Activated CD4-positive, CD25-positive, alpha-beta regulatory T cell (primary cell): ENCODE measurements around the gene TMEM150A.
"Not testable (repeated sequence)": the region's sequence is repeated elsewhere in the genome, so short reads cannot be mapped to it uniquely, and the experiment has no call there.

Experiments used
- DNase-seq, 4 experiments: peaks; one replicate each; lab custom pipeline; 2025; lab: John Stamatoyannopoulos, UW

The TMEM150A gene

DNA sequence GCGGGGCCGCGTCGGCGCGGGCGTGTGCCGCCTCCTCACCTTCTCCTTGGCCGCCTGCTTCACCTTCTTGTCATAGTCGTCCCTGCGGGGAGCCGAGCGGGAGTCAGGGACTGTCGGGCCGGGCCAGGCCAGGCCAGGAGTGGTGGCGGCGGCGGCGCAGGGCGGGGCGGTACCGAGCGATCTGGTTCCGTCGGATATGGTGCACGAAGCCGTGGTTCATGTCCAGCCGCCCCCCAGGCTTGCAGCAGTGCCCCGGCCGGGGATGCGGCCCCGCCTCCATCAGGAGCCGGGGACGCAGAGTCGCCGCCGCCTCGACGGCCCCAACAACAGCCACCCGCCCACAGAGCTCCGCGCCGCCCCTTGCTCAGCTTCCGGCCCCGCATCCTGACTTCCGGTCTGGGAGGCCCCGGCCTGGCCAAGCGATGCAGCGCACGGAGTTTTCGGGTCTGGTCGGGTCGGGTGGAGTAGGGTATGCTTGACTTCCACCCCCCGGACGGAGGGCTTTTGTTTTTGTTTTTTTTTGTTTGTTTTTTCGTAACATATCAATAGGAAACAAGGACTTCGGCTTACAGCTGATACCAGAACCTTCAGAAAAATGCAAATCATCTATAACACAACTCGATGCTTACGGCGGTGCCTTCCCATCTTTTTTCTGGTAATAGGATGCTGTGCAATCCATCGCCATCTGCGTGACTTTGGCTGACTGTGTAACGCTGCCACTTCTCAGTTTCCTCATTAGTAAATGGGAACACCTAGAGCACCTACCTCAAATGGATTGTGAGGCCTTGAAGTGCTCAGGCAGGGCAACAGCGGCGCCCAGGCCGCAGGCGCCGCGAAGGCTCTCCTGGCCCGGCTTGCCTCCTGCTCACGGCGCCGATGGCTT lies 9.4 kb upstream of the TMEM150A start, which contains the start of gene C2orf68:
Gene C2orf68, minus strand, starts transcription at position 362 of the 883 bp plus-strand sequence. Its CDS starts 82 bp downstream, at position 280.
- peak; percentile 65 to 75 (median 72) for DNase-seq

DNA sequence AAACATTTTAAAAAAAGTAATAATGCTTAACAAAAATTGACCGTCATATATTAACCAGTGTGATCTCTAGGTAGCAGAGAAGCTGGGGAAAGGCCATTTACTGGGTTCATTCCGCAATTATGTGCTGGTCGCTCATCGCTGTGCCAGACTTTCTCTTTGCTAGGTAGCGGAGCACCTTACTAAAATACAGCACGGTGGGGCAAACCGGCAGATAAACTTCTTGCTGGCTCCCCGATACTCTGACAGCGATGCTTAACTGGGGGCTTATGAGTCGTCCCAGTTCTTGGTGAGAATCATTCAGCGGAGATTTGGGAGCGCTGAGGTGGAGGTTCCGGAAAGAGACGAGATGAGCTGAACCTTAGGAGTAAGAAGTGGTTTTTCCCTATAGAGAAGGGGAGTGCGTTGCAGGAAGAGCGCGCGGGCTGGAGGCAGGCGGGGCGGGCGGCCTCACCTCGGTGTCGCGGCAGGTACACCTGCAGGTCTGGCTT lies 8.8 kb upstream of the TMEM150A start:
- no peak for DNase-seq

DNA sequence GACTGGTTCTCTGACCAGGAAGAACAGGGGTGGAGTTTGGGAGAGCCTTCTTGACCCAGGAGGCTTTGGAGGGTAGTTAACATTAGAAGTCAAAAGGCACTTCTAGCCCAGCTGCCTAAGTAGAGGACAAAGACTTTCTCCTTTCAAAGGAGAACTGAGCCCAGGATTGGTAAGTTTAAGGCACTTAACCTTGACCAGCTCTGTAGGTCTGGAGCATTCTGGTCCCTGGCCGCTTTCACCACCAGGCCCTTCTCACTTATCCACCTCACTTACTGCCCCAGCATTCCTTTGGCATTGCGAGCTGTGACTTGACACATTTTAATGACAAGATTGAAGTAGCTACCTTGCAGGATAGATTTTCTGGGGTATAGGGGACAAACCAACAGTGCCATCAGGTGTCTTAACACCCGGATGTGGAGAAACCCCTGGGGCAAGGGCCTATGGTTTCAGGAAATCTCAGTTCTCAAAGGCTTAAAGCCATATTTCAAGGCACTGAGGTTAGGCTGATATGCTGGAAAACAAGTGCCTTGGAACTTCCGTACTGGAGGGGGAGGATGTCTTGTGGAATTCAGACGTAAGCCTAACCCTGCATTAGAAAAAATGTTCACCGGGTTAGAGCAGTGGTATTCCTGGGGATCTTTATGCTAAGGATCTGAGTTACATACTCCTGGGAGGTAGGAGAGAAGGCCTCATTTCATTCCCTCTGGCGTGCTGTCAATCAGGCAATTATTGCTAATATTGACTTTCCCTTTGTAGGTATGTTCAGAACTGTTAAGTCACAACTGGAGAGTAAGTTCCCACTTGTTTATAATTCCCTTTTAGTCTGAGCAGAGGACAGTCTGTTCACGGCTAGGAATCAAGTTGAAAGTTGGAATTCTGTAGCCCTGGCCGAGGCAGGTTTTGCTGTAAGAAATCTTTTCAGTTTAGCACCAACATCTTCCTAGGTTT lies 5.0 kb upstream of the TMEM150A start:
- DNase-seq = no peak

DNA sequence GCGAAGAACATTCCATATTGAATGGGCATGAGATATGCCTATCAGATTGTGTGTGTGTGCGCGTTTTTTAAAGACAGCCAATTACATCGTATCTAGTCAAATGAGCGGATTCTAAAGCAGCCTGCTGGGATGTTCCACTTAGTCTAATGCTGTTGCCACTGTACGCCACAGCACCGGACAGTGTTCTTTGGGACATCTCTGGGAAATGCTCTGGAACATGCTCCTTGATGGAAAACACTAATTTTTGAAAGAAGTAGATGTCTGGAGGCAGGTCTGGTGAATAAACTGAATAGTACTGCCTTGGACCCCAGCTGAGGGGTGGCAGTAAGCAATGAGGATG lies 3.6 kb upstream of the TMEM150A start:
- DNase-seq = no peak

DNA sequence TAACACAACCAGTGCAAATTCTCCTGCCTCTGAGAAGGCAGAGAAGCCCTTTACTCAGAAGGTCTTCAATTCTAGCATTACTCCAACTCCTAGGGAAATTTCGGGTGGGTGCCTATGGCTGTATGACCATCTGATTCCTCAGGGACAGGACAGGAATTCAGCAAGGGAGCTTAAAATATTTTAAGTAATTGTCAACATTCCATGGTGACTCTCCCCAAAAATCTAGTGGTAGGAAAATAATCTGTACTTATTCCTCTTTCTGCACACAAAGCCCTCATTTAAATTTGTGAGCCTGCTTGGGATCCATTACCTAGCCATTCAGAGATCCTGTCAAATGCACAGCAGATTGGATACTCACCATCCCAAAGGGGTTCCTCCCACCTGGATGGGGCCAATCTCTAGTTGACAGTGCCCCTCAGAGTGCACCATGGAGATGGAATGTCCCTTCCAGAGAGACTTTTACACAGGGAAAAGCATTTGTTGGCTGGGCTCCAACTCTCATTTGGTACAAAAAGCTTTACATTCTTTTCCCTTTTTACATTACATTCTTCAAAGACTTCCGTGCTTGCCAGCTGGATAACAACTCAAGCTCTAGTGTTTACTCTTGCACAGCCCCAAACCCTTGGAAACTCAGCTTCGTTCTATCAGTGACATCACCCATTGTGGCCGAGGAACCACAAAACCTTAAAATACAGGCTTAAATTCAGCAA lies 3.1 kb upstream of the TMEM150A start:
- no peak for DNase-seq

DNA sequence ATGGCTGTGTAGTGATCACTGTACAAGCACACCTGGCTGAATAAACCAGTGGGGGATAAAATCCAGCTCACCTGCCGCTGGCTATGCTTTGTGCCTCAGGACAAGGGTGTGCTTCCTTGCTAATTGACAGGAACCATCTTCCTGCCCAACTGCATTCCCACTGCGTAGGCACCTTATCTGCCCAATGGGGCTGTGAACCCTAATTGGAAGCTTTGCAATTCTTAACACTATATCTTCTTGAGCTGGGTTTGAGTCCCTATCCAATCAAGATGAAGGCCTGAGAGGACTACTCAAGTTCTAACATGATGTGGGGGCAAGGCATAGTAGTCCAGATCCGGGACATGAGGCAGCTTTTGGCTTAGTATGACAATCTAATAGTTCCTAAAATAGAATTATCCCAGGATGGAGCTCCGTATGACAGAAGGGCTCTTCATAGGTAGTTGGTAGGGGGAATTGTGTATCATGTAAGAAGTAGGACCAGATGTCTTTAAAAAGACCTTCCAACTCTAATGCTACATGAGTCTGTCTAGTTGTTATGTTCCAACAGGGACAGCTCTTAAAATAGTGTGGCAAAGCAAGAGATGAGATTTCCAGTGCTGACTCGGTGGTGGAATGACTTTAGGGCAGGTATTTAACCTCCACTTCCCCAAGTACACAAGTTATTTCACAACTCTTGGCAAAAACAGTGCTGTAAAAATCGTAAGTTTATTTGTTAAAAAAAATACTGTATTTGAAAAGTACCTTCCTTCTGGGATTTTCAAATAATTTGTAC lies 2.3 kb upstream of the TMEM150A start:
- no peak for DNase-seq

DNA sequence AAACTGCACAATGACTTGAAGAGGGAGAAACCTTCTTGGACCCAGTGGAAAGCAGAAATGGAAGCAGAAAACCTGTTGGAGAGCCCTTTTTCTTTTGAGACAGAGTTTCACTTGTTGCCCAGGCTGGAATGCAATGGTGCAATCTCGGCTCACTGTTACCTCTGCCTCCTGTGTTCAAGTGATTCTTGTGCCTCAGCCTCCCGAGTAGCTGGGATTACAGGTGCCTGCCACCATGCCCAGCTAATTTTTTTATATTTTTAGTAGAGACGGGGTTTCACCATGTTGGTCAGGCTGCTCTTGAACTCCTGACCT lies 1.6 kb upstream of the TMEM150A start:
- not testable (repeated sequence) for DNase-seq

DNA sequence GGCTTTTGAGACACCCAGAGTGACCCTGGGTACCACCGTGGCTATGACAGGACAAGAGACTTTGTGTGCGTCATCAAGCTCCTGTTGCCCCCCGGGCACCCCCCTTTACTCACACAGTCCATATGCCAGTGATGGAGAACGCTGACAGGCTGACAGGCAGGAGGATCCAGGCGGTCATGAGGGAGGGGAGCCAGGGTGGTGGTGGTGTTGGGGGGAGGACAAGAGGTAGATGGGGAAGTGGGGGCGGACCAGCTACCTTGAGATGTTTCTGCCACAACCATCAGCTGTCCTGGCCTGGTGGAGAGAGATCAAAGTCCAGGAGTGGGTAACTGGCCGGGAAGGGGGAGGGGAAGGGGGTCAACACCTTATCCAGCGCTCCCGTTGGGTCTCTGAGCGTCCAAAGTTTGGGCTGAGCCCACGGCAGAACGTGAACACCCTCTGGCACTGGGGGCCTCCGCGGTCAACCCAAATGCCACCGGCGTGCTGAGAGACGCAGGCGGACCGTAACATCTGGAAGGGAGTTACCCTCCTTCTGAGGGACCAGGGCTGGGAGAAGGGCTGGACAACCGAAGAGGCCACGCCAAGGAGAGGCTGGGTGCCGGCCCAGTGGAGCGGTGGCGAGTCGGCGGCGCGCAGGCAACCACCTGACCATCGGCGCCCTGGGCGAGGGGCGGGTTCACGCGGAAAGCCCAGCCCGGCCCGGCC lies 575 bp downstream of the TMEM150A start:
- no peak for DNase-seq

DNA sequence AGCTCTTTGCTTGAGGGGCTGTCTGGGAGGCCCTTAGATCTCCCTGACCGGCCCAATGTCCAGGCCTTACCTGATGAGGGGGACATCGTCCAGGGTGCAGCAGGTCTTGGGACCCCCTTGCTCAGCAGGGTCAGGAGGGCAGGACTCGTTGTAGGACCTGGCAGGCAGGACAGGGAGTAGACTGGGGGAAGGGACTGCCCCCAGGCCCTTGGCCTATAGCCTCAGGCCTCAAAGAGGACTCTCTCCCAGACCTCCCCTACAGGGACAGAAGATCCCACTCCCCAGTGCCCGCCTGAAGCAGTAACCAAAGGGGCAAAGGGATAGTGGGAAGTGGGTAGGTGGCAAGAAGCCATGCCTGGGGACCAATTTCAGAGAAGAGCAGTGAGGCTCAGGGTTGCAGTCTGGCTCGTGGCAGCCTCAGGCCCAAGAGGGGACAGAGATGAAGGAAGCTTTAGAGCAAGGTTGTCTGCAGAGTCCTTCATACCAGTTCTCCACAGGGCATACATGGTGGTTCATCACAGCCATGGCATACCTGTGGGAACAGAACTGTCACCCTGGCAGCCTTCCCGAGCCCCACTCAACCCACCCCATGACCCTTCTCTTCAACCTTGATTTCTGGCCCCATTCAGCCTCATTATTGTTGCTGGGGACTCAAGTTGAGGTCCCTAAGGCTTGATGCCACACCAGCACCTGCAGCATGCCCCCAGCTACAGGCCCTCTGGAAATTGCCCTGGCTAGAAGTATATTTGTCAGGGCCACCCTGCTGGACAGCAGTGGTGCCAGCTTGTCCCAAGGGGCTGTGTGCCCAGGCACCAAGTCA lies 1.3 kb downstream of the TMEM150A start:
- DNase-seq = no peak

DNA sequence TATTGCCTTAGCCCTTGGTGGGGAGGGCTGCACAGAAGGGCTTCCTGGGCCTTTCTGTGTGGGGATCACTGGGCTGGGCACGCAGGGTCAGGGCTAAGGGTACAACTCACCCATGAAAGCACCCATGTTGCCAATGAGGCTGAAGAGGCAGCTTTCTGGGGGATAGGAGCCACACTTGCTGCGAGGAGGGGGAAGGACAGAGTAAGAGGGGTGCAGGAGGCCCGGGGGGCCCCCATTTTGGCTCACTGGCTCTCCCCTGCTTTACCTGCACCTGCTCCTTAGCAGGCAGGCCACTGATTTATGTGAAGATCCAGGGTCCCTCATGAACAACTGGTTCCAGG lies 2.3 kb downstream of the TMEM150A start:
- no peak for DNase-seq

DNA sequence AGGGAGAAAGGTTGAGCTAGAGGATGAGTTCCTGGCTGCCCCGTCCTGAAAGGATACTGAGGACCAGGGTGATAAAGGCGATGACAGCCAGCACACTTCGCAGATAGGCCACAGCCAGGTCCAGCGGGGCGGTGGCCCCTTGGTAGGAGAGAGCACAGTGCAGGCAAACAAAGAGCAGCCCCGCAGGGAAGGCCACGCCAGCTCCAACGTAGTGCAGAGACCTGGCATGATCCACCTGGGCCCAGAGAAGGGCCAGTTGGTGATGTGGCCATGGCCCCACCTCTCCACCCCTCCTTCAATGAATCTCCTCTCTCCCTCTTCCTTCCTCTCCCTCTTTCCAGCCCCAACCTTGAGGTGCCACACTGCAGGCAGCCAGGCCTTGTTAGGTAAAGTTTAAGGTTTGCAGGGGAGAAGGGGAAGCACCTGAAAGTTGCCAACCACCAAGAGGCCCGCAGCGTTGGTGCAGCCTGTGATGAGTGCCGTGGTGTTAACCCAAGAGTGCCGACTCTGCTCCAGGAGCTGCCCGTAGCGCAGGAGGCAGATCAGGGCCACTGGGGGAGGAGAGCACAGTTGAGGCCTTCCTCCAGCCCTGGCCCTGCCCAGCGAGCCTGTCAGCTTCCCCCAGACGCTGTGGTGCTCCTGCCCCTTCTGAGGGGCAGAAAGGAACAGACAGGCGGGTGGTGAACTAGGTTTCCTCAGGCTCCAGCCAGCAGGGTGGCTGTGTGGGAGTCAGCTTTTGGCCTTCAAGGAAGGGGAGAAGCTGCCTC lies 2.8 kb downstream of the TMEM150A start:
- DNase-seq = no peak

DNA sequence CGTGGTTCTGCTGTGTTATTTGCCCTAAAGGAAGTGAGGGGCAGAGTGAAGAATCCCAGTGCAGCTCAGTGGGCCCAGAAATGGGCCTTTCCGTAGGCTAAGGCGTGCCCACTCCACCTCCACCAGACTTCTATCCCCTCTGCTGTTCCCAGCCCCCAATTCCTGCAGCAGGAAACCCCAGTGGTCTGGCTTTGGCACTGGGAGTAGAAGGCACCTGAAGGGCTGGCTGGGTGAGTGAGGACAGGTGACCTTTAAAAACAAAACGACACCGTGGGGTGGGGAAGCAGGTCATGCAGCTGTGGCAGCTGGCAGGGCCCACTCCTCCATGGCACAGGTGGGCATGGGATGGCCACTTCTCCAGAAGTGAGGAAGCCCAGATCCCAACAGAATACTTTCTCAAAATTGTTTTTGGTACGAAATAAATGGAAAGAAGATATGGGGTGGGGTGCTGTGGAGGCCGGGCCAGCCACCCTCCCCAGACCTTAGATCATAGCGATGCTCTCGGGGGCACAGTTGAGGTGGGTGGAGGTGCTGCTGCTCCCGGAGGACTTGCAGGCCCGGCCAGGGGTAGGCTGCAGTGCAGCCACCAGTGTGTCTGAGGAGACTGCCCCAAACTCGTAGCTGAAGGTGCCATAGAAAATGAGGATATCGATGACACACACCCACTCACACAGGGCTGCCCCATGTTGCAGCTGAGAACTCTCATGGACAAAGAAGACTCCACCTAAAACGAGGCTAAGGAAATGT lies 3.7 kb downstream of the TMEM150A start:
- DNase-seq = no peak

DNA sequence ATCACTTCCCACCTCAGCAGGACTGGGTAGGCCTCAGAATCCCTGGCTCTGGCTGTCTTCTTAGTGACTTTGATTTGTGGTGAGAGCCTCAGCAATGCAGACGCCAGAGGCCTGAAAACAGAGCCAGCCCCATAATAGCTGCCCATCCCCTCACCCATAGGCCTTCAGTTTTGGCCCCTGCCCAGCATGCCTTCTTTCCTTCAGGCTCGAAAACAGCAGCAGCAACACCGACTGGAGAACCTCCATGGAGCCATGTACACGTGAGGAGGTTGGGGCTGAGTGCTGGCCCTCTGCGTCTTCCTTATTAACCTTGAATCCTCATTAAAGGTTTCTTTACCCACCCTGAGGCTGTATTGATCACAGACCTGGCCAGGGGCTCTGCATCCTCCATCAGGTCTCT lies 5.3 kb downstream of the TMEM150A start:
- DNase-seq = no peak

DNA sequence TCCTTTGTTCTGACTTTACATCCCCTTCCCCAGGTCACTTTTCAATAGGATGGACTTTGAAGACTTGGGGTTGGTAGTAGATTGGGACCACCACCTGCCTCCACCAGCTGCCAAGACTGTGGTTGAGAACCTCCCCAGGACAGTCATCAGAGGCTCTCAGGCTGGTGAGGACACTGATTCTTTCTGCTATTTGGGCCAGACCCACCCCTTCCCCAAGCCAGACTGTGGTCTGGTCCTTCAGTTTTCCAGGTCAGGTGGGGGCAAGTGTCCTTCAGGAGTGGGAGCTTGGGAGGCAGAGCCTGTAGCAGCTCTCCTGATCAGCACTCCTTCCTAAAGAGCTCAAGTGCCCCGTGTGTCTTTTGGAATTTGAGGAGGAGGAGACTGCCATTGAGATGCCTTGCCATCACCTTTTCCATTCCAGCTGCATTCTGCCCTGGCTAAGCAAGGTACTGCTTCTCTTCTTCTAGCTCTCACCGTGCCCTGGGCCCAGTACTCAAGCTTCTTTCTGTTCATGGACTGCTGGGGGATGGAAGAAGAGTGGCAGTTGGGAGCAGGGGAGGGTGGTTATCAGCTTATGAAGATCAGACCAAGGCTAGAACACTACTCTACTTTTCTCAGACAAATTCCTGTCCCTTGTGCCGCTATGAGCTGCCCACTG lies 5.9 kb downstream of the TMEM150A start:
- no peak for DNase-seq

DNA sequence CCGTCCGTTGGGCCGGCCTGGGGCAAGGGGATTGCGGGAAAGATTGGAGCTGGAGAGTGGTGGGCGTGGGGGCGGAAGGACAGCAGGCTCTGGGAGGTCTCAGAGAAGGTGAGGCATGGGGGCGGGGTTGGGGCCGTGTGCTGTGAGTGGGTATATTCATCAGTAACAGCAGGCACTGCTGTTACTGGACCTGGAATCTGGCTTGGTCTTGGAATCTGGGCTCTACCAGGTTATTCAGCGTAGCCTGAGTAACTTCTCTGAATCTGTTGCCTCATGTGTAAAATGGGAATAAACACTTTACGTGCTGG lies 6.5 kb downstream of the TMEM150A start:
- DNase-seq = peak in 1 of 4 experiments; percentile 41

DNA sequence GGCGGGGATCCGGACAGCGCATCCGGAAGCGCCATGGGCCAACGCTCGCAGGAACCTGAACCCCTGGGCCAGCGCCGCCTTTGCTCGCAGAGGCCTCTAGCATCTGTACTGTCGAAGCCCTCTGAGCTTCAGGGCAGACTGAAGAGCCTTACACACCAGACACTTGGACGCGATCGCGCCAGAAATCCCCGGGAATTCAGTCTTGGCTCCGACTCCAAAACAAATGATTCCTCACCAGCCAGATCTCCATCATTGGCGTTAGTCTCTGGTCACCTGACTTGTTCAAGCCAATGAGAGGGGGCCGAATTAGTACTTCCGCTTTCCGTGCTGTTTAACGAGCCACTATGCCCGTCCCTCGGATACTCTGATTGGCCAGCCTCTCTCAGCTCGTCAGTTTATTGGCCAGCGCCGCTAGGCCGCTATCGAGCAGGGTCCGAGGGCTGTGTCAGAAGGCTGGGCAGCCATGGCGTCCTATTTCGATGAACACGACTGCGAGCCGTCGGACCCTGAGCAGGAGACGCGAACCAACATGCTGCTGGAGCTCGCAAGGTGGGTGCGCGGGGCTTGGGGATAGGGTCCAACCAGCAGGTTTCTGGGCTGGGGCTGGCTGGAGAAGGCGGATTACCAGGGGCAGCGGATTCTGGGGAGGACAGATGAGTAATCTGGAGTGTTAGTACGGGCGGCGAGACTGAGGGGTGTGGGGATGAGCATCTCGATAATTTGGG lies 7.0 kb downstream of the TMEM150A start, which contains the start of gene RNF181:
Gene RNF181, plus strand, starts transcription at position 445 of the 725 bp plus-strand sequence. Its CDS starts 19 bp downstream, at position 464.
- peak; percentile 74 to 79 (median 76) for DNase-seq

DNA sequence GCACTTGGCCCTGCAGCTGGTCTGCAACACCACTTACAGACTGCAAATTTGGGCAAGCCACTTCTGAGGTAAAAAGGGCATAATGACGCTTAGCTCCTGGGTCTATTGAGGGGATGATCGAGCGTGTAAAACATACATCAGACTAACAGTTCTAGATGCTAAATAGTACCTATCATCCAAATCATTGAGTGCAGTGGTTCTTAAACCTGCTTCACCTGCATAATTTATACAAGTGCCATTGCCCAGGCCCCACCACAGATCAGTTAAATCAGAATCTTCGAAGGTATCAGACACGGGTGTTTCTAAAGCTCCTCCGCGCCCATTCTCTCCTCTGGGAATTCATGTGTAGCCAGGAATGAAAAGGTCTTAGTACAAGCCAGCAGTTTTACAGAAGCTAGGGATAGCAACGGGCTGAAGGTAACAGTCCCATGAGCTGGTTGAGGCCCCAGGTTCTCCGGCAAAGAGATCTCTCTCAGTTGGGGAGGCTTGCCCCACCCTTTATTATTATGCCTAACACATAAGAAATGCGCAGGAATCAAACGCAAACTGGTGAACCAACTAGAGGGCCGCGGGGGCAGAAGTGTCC lies 7.7 kb downstream of the TMEM150A start:
- no peak for DNase-seq
